Effector CD8-positive, alpha-beta T cell (primary cell): ENCODE data around the gene PISD.

Source experiments
- DNase-seq: peaks from one replicate; lab custom pipeline; 2025; lab: John Stamatoyannopoulos, UW

PISD gene

DNA sequence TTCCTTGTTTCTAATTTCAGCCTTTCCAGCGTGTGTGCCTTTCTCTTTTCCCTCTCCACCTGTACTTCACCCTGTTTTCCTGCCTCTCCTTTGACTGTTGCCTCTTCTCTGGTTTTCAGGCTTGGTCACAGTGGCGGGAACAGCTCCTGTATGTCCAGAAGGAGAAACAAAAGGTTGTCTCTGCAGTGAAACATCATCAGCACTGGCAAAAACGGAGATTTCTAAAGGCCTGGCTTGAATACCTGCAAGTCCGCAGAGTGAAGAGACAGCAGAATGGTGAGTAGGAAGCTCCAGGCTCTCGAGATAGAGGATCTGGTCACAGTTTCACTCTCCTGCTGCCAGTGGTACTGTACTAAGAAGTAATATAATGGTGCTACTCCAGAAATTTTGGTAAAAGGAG, 89.1 kb downstream of the PISD start:
- no peak for DNase-seq

- no peak for DNase-seq
These were observed 92.9 kb downstream of the PISD start for GRCh38 chr22:31569126-31569525.
